K562 (cell line): ENCODE data around the gene POLK. TPM values are rescaled to one million over a fixed set of nuclear protein-coding genes. Genes with fewer than 3 reads are reported as not detected.

ENCODE experiments used
- ATAC-seq: fragments of 200-7000 bp; cut with Tn5 transposase; 3 replicates; pipeline ENCODE4 v1.9.1; 2020; ENCODE audit warnings: moderate library complexity
- BruUV-seq: library from RNA; stranded (reverse); fragments of 400-500 nt; replicated peaks from 2 replicates; lab custom pipeline; 2021; lab: Mats Ljungman, UMichigan
- CTCF ChIA-PET: fragments of 300-600 bp; formaldehyde crosslinking; extraction: SDS; loops from one replicate; lab custom pipeline; 2021; ENCODE audit warnings: low intra/inter-chr PET ratio; lab: Yijun Ruan, JAX
- POLR2A ChIA-PET: fragments of 300-600, 350-650 bp; sonication (Branson Sonifier 250); formaldehyde crosslinking; extraction: SDS; loops from one replicate; lab custom pipeline; 2021; ENCODE audit warnings: antibody characterized with exemption, inconsistent platforms; lab: Yijun Ruan, JAX
- DNase-seq, 4 experiments: peaks; one replicate each; pipeline versions ENCODE4 v3.0.0 to v3.0.0-alpha.2; 2011 to 2018; ENCODE audit warnings: low spot score in 3 of 4, mixed read lengths in 3 of 4; ENCODE audit errors: extremely low read depth in 1 of 4
- FAIRE-seq: peaks from 2 replicates; lab custom pipeline; 2011; peaks lifted over from hg19 to GRCh38; lab: Jason Lieb, UNC
- H2AFZ ChIP-seq: 2 replicates; pipeline ENCODE4 v1.6.0; 2011; ENCODE audit warnings: low read depth, low read length, control low read depth, inconsistent platforms
- H3K27ac ChIP-seq: fragments of 200-600 bp; 3 replicates; pipeline ENCODE4 v1.8.0; 2011; ENCODE audit warnings: low read depth, mild to moderate bottlenecking, control low read depth, inconsistent platforms, low read length, moderate library complexity, mixed read lengths; ENCODE audit errors: extremely low read depth
- H3K27me3 ChIP-seq, 2 experiments: fragments of 300-600 bp in 1 of 2; 2 replicates in 1 of 2; 3 replicates in 1 of 2; pipeline versions ENCODE4 v1.6.0 to v1.8.0; 2011; ENCODE audit warnings: inconsistent platforms in 2 of 2, low read length in 2 of 2, mild to moderate bottlenecking in 1 of 2, mixed read lengths in 1 of 2, moderate library complexity in 1 of 2; ENCODE audit not compliant: control insufficient read depth in 2 of 2, insufficient read depth in 2 of 2
- H3K36me3 ChIP-seq: fragments of 300-600 bp; 3 replicates; pipeline ENCODE4 v1.8.0; 2011; ENCODE audit warnings: mild to moderate bottlenecking, low read length, inconsistent platforms; ENCODE audit not compliant: control insufficient read depth, insufficient read depth
- H3K4me1 ChIP-seq, 2 experiments: fragments of 200-600 bp in 1 of 2; replicated peaks in 1 of 2; 2 replicates in 1 of 2; 3 replicates in 1 of 2; pipeline versions ENCODE4 v1.5.1 to v1.8.0; 2011; ENCODE audit warnings: inconsistent platforms in 2 of 2, low read length in 2 of 2, mild to moderate bottlenecking in 1 of 2, mixed read lengths in 1 of 2, moderate library complexity in 1 of 2; ENCODE audit not compliant: control insufficient read depth in 2 of 2, insufficient read depth in 2 of 2
- H3K4me2 ChIP-seq: 2 replicates; pipeline ENCODE4 v1.6.1; 2011; ENCODE audit warnings: low read length, control low read depth, inconsistent platforms, mixed read lengths; ENCODE audit not compliant: insufficient read depth
- H3K4me3 ChIP-seq: fragments of 200-600 bp; sonication (generic), shearing (Covaris generic); 2 replicates; pipeline ENCODE4 v1.5.1; 2016; ENCODE audit warnings: control low read depth, inconsistent platforms
- H3K79me2 ChIP-seq: fragments of 200-600 bp; 3 replicates; pipeline ENCODE4 v1.8.0; 2011; ENCODE audit warnings: low read length, inconsistent platforms; ENCODE audit not compliant: control insufficient read depth, insufficient read depth
- H3K9ac ChIP-seq, 2 experiments: 2 replicates each; pipeline versions ENCODE4 v1.6.0 to v1.6.1; 2011; ENCODE audit warnings: low read depth in 2 of 2, low read length in 2 of 2, control low read depth in 1 of 2, inconsistent platforms in 1 of 2, mild to moderate bottlenecking in 1 of 2, mixed read lengths in 1 of 2; ENCODE audit not compliant: insufficient read depth in 1 of 2
- H3K9me1 ChIP-seq: one replicate; pipeline ENCODE4 v1.6.0; 2011; ENCODE audit warnings: inconsistent platforms, mild to moderate bottlenecking, low read length, moderate library complexity; ENCODE audit not compliant: control insufficient read depth, insufficient read depth
- H3K9me3 ChIP-seq: replicated peaks from 2 replicates; pipeline ENCODE4 v1.5.1; 2011; ENCODE audit warnings: low read depth, low read length, inconsistent platforms; ENCODE audit not compliant: control insufficient read depth, insufficient read depth
- H4K20me1 ChIP-seq: replicated peaks from 2 replicates; pipeline ENCODE4 v1.6.1; 2011; ENCODE audit warnings: low read length, inconsistent platforms, mixed read lengths; ENCODE audit not compliant: control insufficient read depth, insufficient read depth
- C11orf30 ChIP-seq: fragments of 450-650 bp; IDR thresholded peaks from 2 replicates; pipeline ENCODE4 v1.6.1; 2016; ENCODE audit warnings: low read depth, mild to moderate bottlenecking
- FIP1L1 ChIP-seq: fragments of 200-400 bp; formaldehyde crosslinking; IDR thresholded peaks from 2 replicates; pipeline ENCODE4 v1.6.1; 2018; ENCODE audit warnings: mild to moderate bottlenecking, low read depth, low read length; ENCODE audit not compliant: poor library complexity, severe bottlenecking
- GATA2 ChIP-seq: sonication (generic); formaldehyde crosslinking; IDR thresholded peaks from 2 replicates; pipeline ENCODE4 v1.4.0; 2020; ENCODE audit warnings: mild to moderate bottlenecking, missing genetic modification reagents
- HMGN3 ChIP-seq: IDR thresholded peaks from 2 replicates; pipeline ENCODE4 v1.6.1; 2011; ENCODE audit warnings: borderline replicate concordance, low read depth, mild to moderate bottlenecking, mixed read lengths, low read length; ENCODE audit not compliant: insufficient read length; ENCODE audit errors: extremely low read depth
- KDM1A ChIP-seq, 2 experiments: fragments of 450-650 bp; IDR thresholded peaks; 2 replicates each; pipeline ENCODE4 v1.6.1; 2016; ENCODE audit warnings: mild to moderate bottlenecking in 2 of 2
- MAFF ChIP-seq: IDR thresholded peaks from 2 replicates; pipeline ENCODE4 v1.6.1; 2012; ENCODE audit warnings: low read length, improper control_type of control experiment
- MAFK ChIP-seq: IDR thresholded peaks from 2 replicates; pipeline ENCODE4 v1.6.1; 2011; ENCODE audit warnings: low read length, improper control_type of control experiment
- MECOM ChIP-seq: fragments of 250-450 bp; sonication (Bioruptor Pico); IDR thresholded peaks from 2 replicates; pipeline ENCODE4 v1.8.0; 2022; ENCODE audit warnings: inconsistent platforms
- MYBL2 ChIP-seq, 2 experiments: fragments of 450-650 bp in 1 of 2; sonication (generic) in 1 of 2; formaldehyde crosslinking in 1 of 2; IDR thresholded peaks; 2 replicates each; pipeline versions ENCODE4 v1.6.1 to v1.8.1; 2017 to 2022; ENCODE audit warnings: borderline replicate concordance in 1 of 2, inconsistent platforms in 1 of 2, low read depth in 1 of 2, mild to moderate bottlenecking in 1 of 2, missing genetic modification reagents in 1 of 2, moderate library complexity in 1 of 2
- NCOA6 ChIP-seq: fragments of 450-650 bp; IDR thresholded peaks from 2 replicates; pipeline ENCODE4 v1.6.1; 2017; ENCODE audit warnings: mild to moderate bottlenecking
- SOX6 ChIP-seq: fragments of 450-650 bp; IDR thresholded peaks from 2 replicates; pipeline ENCODE4 v1.6.1; 2014; ENCODE audit warnings: mild to moderate bottlenecking
- ZNF445 ChIP-seq: fragments of 250-450 bp; sonication (Bioruptor Pico); IDR thresholded peaks from 2 replicates; pipeline ENCODE4 v1.4.0; 2020; ENCODE audit warnings: low read depth, mild to moderate bottlenecking, moderate library complexity
- WGBS: fragments of 100-300 bp; shearing (Covaris generic); methylation state at CpG from one replicate; pipeline ENCODE4 v1.1.6; 2016; ENCODE audit warnings: low coverage, mixed read lengths; ENCODE audit not compliant: insufficient coverage; ENCODE audit errors: missing lambda C conversion rate; 5-methylcytosine and 5-hydroxymethylcytosine counted together
- in situ Hi-C: fragments of 300-500 bp; cut with MboI; formaldehyde crosslinking; loops from 4 replicates; pipeline ENCODE4 v1.15.0; 2018; ENCODE audit warnings: inconsistent platforms, mixed read lengths
- intact Hi-C: fragments of 100-400 bp; cut with micrococcal nuclease; formaldehyde crosslinking; loops from 2 replicates; pipeline ENCODE4 v1.14.2; 2022
- polyA plus RNA-seq, 8 experiments: library from polyadenylated mRNA; depleted of rRNA in 4 of 8; stranded (reverse) in 5 of 8; unstranded in 3 of 8; fragments of >200 nt; fragmentation: Nextera tagmentation in 2 of 8; fragmentation: Illumina TruSeq in 1 of 8; extraction: Ambion mirVana in 2 of 8; extraction: Trizol in 1 of 8; gene quantifications; 2 replicates each; pipeline versions ENCODE4 v1.2.1 to v1.2.3, GENCODE V29; 2011 to 2014; ENCODE audit warnings: inconsistent platforms in 1 of 8, missing spikeins in 1 of 8
- total RNA-seq, 7 experiments: library from RNA; depleted of rRNA in 6 of 7; stranded (reverse); fragments of >200 nt in 6 of 7; fragmentation: Illumina TruSeq in 2 of 7; extraction: Trizol in 2 of 7; gene quantifications; 2 replicates each; pipeline versions ENCODE4 v1.2.1 to v1.2.3, GENCODE V29; 2011 to 2021; ENCODE audit warnings: low replicate concordance in 1 of 7
- TF ChIP-seq, protein P1 (sequence below): fragments of 450-650 bp; formaldehyde crosslinking; IDR thresholded peaks from 2 replicates; pipeline ENCODE4 v1.4.0; 2022; ENCODE audit warnings: mild to moderate bottlenecking, moderate library complexity
- TF ChIP-seq, protein P2 (sequence below), 2 experiments: IDR thresholded peaks; 2 replicates each; pipeline ENCODE4 v1.6.1; 2012; ENCODE audit warnings: improper control_type of control experiment in 2 of 2, low read depth in 2 of 2, low read length in 2 of 2, borderline replicate concordance in 1 of 2
- TF ChIP-seq, protein P3 (sequence below): fragments of 450-650 bp; IDR thresholded peaks from 2 replicates; pipeline ENCODE4 v1.6.1; 2017; ENCODE audit warnings: antibody characterized with exemption, mild to moderate bottlenecking
- TF ChIP-seq, protein P4 (sequence below): fragments of 250-450 bp; sonication (Bioruptor Pico); IDR thresholded peaks from 2 replicates; pipeline ENCODE4 v1.9.0; 2021; ENCODE audit warnings: mild to moderate bottlenecking

The POLK gene
- total and polyA plus RNA-seq, 9 of the 15 experiments (the other 6 are each of a cell fraction or from before 2014, with no cell fraction given), result 6.1 to 31.6 (median 16.5) TPM

GRCh38 chr5:75553358-75553757, 41.7 kb downstream of the POLK start:
- H3K4me2 ChIP-seq, result no peak overlapping the region
- ChIA-PET POLR2A (no interaction called here), CTCF (no interaction called here)
- no peaks in the 10 kb centered on the region for H3K9me1 ChIP-seq
- 92% methylated on average over 1 of the region's 1 CpG for WGBS
- no peak overlapping the region for H3K9ac ChIP-seq
- BruUV-seq, result no TSS peak
- in situ Hi-C loops (no loop called here), intact Hi-C loops (no loop called here)
- H3K4me3 ChIP-seq, result no peak overlapping the region
- no peak overlapping the region for H2AFZ ChIP-seq
- H3K27me3 ChIP-seq, result no peaks in the 10 kb centered on the region
- no peak for ATAC-seq
- H3K79me2 ChIP-seq, result no peaks in the 10 kb centered on the region
- no peak for DNase-seq
- H3K36me3 ChIP-seq, result peaks cover 43% of the 10 kb centered on the region
- no peak overlapping the region for H3K27ac ChIP-seq
- no peak for FAIRE-seq
- no peaks in the 10 kb centered on the region for H4K20me1 ChIP-seq
- H3K9me3 ChIP-seq, result no peaks in the 10 kb centered on the region
- H3K4me1 ChIP-seq, result no peaks in the 10 kb centered on the region
- TF ChIP-seq MAFK, result peak; percentile 35; the same call in 1 of the 2 replicates
- TF ChIP-seq, protein P1, sequence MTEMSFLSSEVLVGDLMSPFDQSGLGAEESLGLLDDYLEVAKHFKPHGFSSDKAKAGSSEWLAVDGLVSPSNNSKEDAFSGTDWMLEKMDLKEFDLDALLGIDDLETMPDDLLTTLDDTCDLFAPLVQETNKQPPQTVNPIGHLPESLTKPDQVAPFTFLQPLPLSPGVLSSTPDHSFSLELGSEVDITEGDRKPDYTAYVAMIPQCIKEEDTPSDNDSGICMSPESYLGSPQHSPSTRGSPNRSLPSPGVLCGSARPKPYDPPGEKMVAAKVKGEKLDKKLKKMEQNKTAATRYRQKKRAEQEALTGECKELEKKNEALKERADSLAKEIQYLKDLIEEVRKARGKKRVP, result no peak
- TF ChIP-seq ZNF445, result no peak
- TF ChIP-seq FIP1L1, result no peak
- TF ChIP-seq MYBL2 (IDR thresholded peaks at IDR 0.05; ENCODE audit: low read depth), result no peak
- no peak for TF ChIP-seq MYBL2 (CRISPR knock-in tag; IDR thresholded peaks at IDR 0.05; ENCODE audit: borderline replicate concordance)
- no peak for TF ChIP-seq KDM1A (IDR thresholded peaks at IDR 0.05)
- TF ChIP-seq MECOM (CRISPR knock-in tag), result no peak
- TF ChIP-seq, protein P2, sequence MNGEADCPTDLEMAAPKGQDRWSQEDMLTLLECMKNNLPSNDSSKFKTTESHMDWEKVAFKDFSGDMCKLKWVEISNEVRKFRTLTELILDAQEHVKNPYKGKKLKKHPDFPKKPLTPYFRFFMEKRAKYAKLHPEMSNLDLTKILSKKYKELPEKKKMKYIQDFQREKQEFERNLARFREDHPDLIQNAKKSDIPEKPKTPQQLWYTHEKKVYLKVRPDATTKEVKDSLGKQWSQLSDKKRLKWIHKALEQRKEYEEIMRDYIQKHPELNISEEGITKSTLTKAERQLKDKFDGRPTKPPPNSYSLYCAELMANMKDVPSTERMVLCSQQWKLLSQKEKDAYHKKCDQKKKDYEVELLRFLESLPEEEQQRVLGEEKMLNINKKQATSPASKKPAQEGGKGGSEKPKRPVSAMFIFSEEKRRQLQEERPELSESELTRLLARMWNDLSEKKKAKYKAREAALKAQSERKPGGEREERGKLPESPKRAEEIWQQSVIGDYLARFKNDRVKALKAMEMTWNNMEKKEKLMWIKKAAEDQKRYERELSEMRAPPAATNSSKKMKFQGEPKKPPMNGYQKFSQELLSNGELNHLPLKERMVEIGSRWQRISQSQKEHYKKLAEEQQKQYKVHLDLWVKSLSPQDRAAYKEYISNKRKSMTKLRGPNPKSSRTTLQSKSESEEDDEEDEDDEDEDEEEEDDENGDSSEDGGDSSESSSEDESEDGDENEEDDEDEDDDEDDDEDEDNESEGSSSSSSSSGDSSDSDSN (IDR thresholded peaks at IDR 0.05; ENCODE audit: borderline replicate concordance in 1 of 2, low read depth in 2 of 2, low read length in 2 of 2), result no peak
- TF ChIP-seq SOX6, result no peak
- TF ChIP-seq C11orf30, result peak; percentile 80
- TF ChIP-seq GATA2 (CRISPR knock-in tag), result no peak
- TF ChIP-seq MAFF, result peak; percentile 72
- TF ChIP-seq, protein P3, sequence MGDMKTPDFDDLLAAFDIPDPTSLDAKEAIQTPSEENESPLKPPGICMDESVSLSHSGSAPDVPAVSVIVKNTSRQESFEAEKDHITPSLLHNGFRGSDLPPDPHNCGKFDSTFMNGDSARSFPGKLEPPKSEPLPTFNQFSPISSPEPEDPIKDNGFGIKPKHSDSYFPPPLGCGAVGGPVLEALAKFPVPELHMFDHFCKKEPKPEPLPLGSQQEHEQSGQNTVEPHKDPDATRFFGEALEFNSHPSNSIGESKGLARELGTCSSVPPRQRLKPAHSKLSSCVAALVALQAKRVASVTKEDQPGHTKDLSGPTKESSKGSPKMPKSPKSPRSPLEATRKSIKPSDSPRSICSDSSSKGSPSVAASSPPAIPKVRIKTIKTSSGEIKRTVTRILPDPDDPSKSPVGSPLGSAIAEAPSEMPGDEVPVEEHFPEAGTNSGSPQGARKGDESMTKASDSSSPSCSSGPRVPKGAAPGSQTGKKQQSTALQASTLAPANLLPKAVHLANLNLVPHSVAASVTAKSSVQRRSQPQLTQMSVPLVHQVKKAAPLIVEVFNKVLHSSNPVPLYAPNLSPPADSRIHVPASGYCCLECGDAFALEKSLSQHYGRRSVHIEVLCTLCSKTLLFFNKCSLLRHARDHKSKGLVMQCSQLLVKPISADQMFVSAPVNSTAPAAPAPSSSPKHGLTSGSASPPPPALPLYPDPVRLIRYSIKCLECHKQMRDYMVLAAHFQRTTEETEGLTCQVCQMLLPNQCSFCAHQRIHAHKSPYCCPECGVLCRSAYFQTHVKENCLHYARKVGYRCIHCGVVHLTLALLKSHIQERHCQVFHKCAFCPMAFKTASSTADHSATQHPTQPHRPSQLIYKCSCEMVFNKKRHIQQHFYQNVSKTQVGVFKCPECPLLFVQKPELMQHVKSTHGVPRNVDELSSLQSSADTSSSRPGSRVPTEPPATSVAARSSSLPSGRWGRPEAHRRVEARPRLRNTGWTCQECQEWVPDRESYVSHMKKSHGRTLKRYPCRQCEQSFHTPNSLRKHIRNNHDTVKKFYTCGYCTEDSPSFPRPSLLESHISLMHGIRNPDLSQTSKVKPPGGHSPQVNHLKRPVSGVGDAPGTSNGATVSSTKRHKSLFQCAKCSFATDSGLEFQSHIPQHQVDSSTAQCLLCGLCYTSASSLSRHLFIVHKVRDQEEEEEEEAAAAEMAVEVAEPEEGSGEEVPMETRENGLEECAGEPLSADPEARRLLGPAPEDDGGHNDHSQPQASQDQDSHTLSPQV, result no peak
- TF ChIP-seq HMGN3, result no peak
- TF ChIP-seq, protein P4, sequence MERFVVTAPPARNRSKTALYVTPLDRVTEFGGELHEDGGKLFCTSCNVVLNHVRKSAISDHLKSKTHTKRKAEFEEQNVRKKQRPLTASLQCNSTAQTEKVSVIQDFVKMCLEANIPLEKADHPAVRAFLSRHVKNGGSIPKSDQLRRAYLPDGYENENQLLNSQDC (CRISPR knock-in tag), result no peak
- TF ChIP-seq NCOA6, result no peak
